Neural progenitor cell (in vitro differentiated cells): ENCODE data around the gene MPP4.

ENCODE experiments used
- EZH2phosphoT487 ChIP-seq: fragments of 200-600 bp; sonication (generic); IDR thresholded peaks from 2 replicates; pipeline ENCODE4 v1.6.1; 2017; ENCODE audit warnings: antibody characterized with exemption
- TF ChIP-seq, protein P1 (sequence below): fragments of 200-600 bp; sonication (generic); IDR thresholded peaks from 2 replicates; pipeline ENCODE4 v1.5.1; 2017; ENCODE audit warnings: antibody characterized with exemption, mild to moderate bottlenecking

DNA sequence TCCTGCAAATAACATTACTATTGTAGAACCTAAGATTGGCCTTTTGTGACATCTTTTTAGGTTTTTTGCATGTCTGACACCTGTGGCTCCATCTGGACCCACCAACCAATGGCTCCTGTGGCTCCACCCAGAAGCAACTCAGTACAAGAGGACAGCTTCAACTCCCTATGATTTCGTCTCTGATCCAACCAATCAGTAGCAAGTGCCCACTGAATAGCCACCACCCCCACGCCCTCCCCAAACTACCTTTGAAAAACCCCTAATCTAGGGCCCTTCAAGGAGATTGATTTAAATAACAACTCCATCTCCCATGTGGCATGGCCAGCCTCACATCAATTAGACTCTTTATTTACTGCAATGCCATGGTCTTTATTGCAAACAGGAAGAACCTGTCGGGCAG is 23.6 kb downstream of the MPP4 start:
- TF ChIP-seq, protein P1, sequence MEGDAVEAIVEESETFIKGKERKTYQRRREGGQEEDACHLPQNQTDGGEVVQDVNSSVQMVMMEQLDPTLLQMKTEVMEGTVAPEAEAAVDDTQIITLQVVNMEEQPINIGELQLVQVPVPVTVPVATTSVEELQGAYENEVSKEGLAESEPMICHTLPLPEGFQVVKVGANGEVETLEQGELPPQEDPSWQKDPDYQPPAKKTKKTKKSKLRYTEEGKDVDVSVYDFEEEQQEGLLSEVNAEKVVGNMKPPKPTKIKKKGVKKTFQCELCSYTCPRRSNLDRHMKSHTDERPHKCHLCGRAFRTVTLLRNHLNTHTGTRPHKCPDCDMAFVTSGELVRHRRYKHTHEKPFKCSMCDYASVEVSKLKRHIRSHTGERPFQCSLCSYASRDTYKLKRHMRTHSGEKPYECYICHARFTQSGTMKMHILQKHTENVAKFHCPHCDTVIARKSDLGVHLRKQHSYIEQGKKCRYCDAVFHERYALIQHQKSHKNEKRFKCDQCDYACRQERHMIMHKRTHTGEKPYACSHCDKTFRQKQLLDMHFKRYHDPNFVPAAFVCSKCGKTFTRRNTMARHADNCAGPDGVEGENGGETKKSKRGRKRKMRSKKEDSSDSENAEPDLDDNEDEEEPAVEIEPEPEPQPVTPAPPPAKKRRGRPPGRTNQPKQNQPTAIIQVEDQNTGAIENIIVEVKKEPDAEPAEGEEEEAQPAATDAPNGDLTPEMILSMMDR = no peak
- no peak for TF ChIP-seq EZH2phosphoT487
